ENCODE data around the gene RIN2. TPM values are rescaled to one million over a fixed set of nuclear protein-coding genes. Genes with fewer than 3 reads are reported as not detected.

Gene RIN2
- total RNA-seq, 1 experiment from 2014 or later: 1.0 TPM

- H4K5ac ChIP-seq (ENCODE audit: insufficient read length, low read depth, low read length): no peak overlapping the region
- H4K91ac ChIP-seq (ENCODE audit: insufficient read length, low read depth, low read length): no peak overlapping the region
- no peak overlapping the region for H2BK5ac ChIP-seq (ENCODE audit: insufficient read length, low read length)
- Mint-ChIP-seq H3K4me1 (peaks cover 8 to 11% of the 10 kb centered on the region in 2 experiments), H3K4me3 (no peak overlapping the region), H3K27ac (peak overlapping the region in 1 of 3 experiments; percentile 50; a peak in 1 of 7 replicates), H3K9me3 (no peaks in the 10 kb centered on the region), H3K36me3 (ENCODE audit: insufficient read depth in 1 of 3, low read depth in 3 of 3) (no peaks in the 10 kb centered on the region), H3K27me3 (ENCODE audit: low read depth) (peaks cover 2% of the 10 kb centered on the region; the same call in 1 of the 2 replicates)
- H3K79me2 ChIP-seq (ENCODE audit: insufficient read depth, low read length): no peaks in the 10 kb centered on the region
- H3K23me2 ChIP-seq (ENCODE audit: insufficient read length, low read depth, low read length, poor library complexity, severe bottlenecking): no peaks in the 10 kb centered on the region
- H2BK120ac ChIP-seq (ENCODE audit: low read depth, low read length, poor library complexity, severe bottlenecking): no peak overlapping the region
- no peak overlapping the region for H3K4me2 ChIP-seq (ENCODE audit: insufficient read depth, insufficient read length, low read length)
- H3K14ac ChIP-seq (ENCODE audit: insufficient read depth, low read length): no peak overlapping the region
- H4K8ac ChIP-seq (replicated peaks; ENCODE audit: insufficient read length, low read depth, low read length): no peak overlapping the region
- no peak overlapping the region for H3K9ac ChIP-seq (ENCODE audit: extremely low read depth, insufficient read length, low read length)
- H2AFZ ChIP-seq (ENCODE audit: low read length): no peak overlapping the region
- H3K4ac ChIP-seq (ENCODE audit: low read depth, low read length): no peak overlapping the region
- no peak overlapping the region for H2BK12ac ChIP-seq (ENCODE audit: insufficient read length, low read depth, low read length)
- no peaks in the 10 kb centered on the region for H3K4me1 ChIP-seq (ENCODE audit: insufficient read depth, low read length)
- no peaks in the 10 kb centered on the region for H3K9me3 ChIP-seq (ENCODE audit: control insufficient read depth, low read depth, low read length)
- no peaks in the 10 kb centered on the region for H4K20me1 ChIP-seq (ENCODE audit: control insufficient read depth, insufficient read depth, insufficient read length)
- DNase-seq: peak; percentile 48
- no peak overlapping the region for H2BK15ac ChIP-seq (ENCODE audit: low read depth, low read length)
- no peak overlapping the region for H3K56ac ChIP-seq (ENCODE audit: insufficient read length, low read depth, low read length)
- no peaks in the 10 kb centered on the region for H3K79me1 ChIP-seq (ENCODE audit: insufficient read depth, low read depth, low read length, poor library complexity, severe bottlenecking)
- no peak overlapping the region for H3T11ph ChIP-seq (ENCODE audit: low read length)
- no peak overlapping the region for H2BK20ac ChIP-seq (ENCODE audit: low read depth, low read length, poor library complexity, severe bottlenecking)
- no peak for TF ChIP-seq CTCF (conservative IDR thresholded peaks at IDR 0.05)
- no peak overlapping the region for H3K27ac ChIP-seq (ENCODE audit: insufficient read length, low read depth, low read length)
- no CpG with 5 or more reads among the region's 6 CpGs for WGBS (ENCODE audit: extremely low coverage, insufficient read length, low lambda C conversion rate)
- no peaks in the 10 kb centered on the region for H3K27me3 ChIP-seq (ENCODE audit: insufficient read depth, low read length)
- no peak overlapping the region for H3K23ac ChIP-seq (ENCODE audit: insufficient read length, low read depth, low read length)
- H3K18ac ChIP-seq (ENCODE audit: insufficient read length, low read depth, low read length): no peak overlapping the region
- H2AK5ac ChIP-seq (ENCODE audit: insufficient read length, low read length): no peak overlapping the region
Measured at GRCh38 chr20:19735446-19735845, 22.6 kb upstream of the RIN2 start.

Measured in H9 (cell line).